ENCODE measurements around the gene CACTIN. TPM values are rescaled to one million over a fixed set of nuclear protein-coding genes. Genes with fewer than 3 reads are reported as not detected.

The CACTIN gene
- total RNA-seq, 1 experiment from 2014 or later, result 33.2 TPM

DNA sequence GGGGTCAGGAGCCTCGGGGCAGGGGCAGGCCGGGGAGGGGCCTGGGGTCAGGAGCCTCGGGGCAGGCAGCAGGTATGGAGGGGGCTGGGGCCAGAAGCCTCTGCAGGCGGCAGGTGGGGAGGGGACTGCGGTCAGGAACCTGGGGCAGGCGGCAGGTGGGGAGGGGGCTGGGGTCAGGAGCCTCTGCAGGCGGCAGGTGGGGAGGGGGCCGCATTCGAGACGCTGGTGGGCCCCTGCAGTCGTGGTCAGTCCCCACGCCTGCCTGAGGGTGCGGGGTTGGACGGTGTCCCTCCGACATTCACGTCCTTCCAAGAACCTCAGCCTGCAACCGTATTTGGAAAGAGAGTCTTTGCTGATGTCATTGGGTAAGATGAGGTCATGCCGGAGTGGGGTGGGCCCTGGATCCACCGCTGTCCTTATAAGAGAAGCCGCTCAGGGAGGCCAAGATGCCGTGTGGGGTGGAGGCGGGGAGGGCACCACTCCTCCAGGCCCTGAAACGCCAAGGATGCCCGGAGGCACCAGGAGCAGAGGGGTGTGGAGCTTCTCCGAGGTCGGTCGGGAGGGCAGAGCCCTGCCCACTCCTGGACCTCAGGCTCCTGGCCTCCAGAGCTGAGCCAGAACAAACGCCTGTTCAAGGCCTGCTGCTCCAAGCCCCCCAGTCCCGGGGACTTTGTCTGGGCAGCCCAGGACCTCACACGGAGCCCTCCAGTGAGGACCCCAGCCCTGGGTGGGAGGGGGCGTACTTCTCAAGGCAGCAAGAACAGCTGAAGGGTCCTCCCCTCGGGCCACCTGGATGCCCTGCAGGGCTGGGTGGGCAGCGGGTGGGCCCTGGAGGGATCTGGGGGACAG is 43.6 kb upstream of the CACTIN start:
- H3K4me2 ChIP-seq (ENCODE audit: low read length), result no peak overlapping the region
- H3K9me3 ChIP-seq (ENCODE audit: control insufficient read depth in 1 of 2, insufficient read depth in 1 of 2, low read depth in 1 of 2, low read length in 2 of 2), result no peaks in the 10 kb centered on the region
- H3K4me1 ChIP-seq (ENCODE audit: control insufficient read depth in 1 of 2, insufficient read depth in 2 of 2, low read length in 2 of 2), result peaks cover 0 to 6% of the 10 kb centered on the region in 2 experiments; a peak in 1 of 4 replicates
- no peaks in the 10 kb centered on the region for H3K9me2 ChIP-seq (ENCODE audit: insufficient read depth)
- H3K9ac ChIP-seq (ENCODE audit: low read length), result no peak overlapping the region
- ChIA-PET RAD21 (ENCODE audit: low non-redundant PET in 1 of 2, low total read pairs in 2 of 2, uncharacterized antibody in 2 of 2, unreplicated experiment in 2 of 2) (no interaction called here), POLR2A (no interaction called here), CTCF (no interaction called here)
- H3K79me2 ChIP-seq (ENCODE audit: insufficient read depth, low read length), result no peaks in the 10 kb centered on the region
- no peak for ATAC-seq
- H3K36me3 ChIP-seq (ENCODE audit: control insufficient read depth in 1 of 2, insufficient read depth in 2 of 2, low read length in 2 of 2), result no peaks in the 10 kb centered on the region
- no peaks in the 10 kb centered on the region for H4K20me1 ChIP-seq (ENCODE audit: insufficient read depth)
- H3K27me3 ChIP-seq (ENCODE audit: insufficient read depth, low read length), result no peaks in the 10 kb centered on the region
- H3K4me3 ChIP-seq (replicated peaks in 1 of 2; ENCODE audit: low read depth in 1 of 2, low read length in 2 of 2), result no peak overlapping the region
- intact Hi-C loops (cut with micrococcal nuclease), result no loop called here
- no peak for DNase-seq (ENCODE audit: low read depth, low spot score)
- no peak overlapping the region for H2AFZ ChIP-seq (ENCODE audit: low read depth, low read length, poor library complexity, severe bottlenecking)
- no peak overlapping the region for H3K27ac ChIP-seq (ENCODE audit: low read depth, low read length)
- no peak for TF ChIP-seq CBX3 (IDR thresholded peaks at IDR 0.05; ENCODE audit: low read depth)
- TF ChIP-seq, protein P1, sequence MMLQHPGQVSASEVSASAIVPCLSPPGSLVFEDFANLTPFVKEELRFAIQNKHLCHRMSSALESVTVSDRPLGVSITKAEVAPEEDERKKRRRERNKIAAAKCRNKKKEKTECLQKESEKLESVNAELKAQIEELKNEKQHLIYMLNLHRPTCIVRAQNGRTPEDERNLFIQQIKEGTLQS (IDR thresholded peaks at IDR 0.05), result no peak
- TF ChIP-seq, protein P2, sequence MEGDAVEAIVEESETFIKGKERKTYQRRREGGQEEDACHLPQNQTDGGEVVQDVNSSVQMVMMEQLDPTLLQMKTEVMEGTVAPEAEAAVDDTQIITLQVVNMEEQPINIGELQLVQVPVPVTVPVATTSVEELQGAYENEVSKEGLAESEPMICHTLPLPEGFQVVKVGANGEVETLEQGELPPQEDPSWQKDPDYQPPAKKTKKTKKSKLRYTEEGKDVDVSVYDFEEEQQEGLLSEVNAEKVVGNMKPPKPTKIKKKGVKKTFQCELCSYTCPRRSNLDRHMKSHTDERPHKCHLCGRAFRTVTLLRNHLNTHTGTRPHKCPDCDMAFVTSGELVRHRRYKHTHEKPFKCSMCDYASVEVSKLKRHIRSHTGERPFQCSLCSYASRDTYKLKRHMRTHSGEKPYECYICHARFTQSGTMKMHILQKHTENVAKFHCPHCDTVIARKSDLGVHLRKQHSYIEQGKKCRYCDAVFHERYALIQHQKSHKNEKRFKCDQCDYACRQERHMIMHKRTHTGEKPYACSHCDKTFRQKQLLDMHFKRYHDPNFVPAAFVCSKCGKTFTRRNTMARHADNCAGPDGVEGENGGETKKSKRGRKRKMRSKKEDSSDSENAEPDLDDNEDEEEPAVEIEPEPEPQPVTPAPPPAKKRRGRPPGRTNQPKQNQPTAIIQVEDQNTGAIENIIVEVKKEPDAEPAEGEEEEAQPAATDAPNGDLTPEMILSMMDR (IDR thresholded peaks at IDR 0.05 in 2 of 3, conservative IDR thresholded peaks at IDR 0.05 in 1 of 3; ENCODE audit: borderline replicate concordance in 1 of 3, insufficient read depth in 1 of 3, low read depth in 2 of 3, low read length in 2 of 3), result no peak
- no peak for TF ChIP-seq SIN3A (IDR thresholded peaks at IDR 0.05; ENCODE audit: low read depth)
- TF ChIP-seq POLR2AphosphoS5 (IDR thresholded peaks at IDR 0.05; ENCODE audit: low read depth, low read length), result no peak
- no peak for TF ChIP-seq RAD21 (IDR thresholded peaks at IDR 0.05; ENCODE audit: low read depth)
- TF ChIP-seq FOSL1 (IDR thresholded peaks at IDR 0.05; ENCODE audit: low read depth), result no peak
- no peak for TF ChIP-seq ZFX (IDR thresholded peaks at IDR 0.05)
- TF ChIP-seq ZNF274 (IDR thresholded peaks at IDR 0.05; ENCODE audit: low read depth, low read length), result no peak
- TF ChIP-seq, protein P3, sequence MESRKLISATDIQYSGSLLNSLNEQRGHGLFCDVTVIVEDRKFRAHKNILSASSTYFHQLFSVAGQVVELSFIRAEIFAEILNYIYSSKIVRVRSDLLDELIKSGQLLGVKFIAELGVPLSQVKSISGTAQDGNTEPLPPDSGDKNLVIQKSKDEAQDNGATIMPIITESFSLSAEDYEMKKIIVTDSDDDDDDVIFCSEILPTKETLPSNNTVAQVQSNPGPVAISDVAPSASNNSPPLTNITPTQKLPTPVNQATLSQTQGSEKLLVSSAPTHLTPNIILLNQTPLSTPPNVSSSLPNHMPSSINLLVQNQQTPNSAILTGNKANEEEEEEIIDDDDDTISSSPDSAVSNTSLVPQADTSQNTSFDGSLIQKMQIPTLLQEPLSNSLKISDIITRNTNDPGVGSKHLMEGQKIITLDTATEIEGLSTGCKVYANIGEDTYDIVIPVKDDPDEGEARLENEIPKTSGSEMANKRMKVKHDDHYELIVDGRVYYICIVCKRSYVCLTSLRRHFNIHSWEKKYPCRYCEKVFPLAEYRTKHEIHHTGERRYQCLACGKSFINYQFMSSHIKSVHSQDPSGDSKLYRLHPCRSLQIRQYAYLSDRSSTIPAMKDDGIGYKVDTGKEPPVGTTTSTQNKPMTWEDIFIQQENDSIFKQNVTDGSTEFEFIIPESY (IDR thresholded peaks at IDR 0.05; ENCODE audit: extremely low read depth, insufficient replicate concordance, low read length), result no peak
- no peak for TF ChIP-seq TCF7L2 (IDR thresholded peaks at IDR 0.05; ENCODE audit: borderline replicate concordance, extremely low read depth, insufficient read depth, insufficient read length)
- TF ChIP-seq JUND (IDR thresholded peaks at IDR 0.05), result no peak
- BruUV-seq (replicated peaks), result no TSS peak
